ENCODE measurements around the gene LRRC63. TPM values are rescaled to one million over a fixed set of nuclear protein-coding genes. Genes with fewer than 3 reads are reported as not detected.

LRRC63 gene
- total and polyA plus RNA-seq, 2 donors (not counting 3 experiments of a cell fraction or from before 2014, with no cell fraction given): 0.04 TPM; not detected in 1

GRCh38 chr13:46318986-46319385, 107.3 kb downstream of the LRRC63 start:
- H3K4me1 ChIP-seq (ENCODE audit: control insufficient read depth, extremely low read depth, insufficient read depth, low read length): no peaks in the 10 kb centered on the region
- no peaks in the 10 kb centered on the region for H3K36me3 ChIP-seq (ENCODE audit: control insufficient read depth in 2 of 2, extremely low read depth in 1 of 2, insufficient read depth in 2 of 2, low read length in 2 of 2)
- no peaks in the 10 kb centered on the region for H4K20me1 ChIP-seq (replicated peaks; ENCODE audit: control insufficient read depth, extremely low read depth, insufficient read depth, low read length)
- DNase-seq (ENCODE audit: low read depth, low spot score) (no peak), FAIRE-seq (no peak)
- intact Hi-C loops (cut with micrococcal nuclease): no loop called here
- no TSS peak for BruUV-seq (replicated peaks)
- ChIA-PET CTCF (interaction anchor here (2.7 kb wide), 1 partner anchor 159 kb away, joined by 11 read pairs; no protein-coding TSS in a partner anchor), POLR2A (no interaction called here)
- no peaks in the 10 kb centered on the region for H3K9me1 ChIP-seq (replicated peaks; ENCODE audit: control insufficient read depth, extremely low read depth, insufficient read depth, low read length)
- no peak overlapping the region for H3K4me2 ChIP-seq (ENCODE audit: insufficient read depth, low read length)
- H2AFZ ChIP-seq (ENCODE audit: low read depth, low read length): no peak overlapping the region
- H3K9ac ChIP-seq (replicated peaks; ENCODE audit: extremely low read depth, insufficient read depth, low read length): no peak overlapping the region
- H3K27ac ChIP-seq (ENCODE audit: insufficient read depth, low read depth, low read length): no peak overlapping the region
- H3K79me2 ChIP-seq (ENCODE audit: control insufficient read depth, insufficient read depth, low read length): no peaks in the 10 kb centered on the region
- H3K27me3 ChIP-seq (ENCODE audit: control insufficient read depth in 2 of 2, insufficient read depth in 2 of 2, low read length in 2 of 2): peaks cover 3 to 9% of the 10 kb centered on the region in 2 experiments
- no peak overlapping the region for H3K4me3 ChIP-seq (replicated peaks in 1 of 3; ENCODE audit: insufficient read depth in 1 of 3, low read depth in 1 of 3, low read length in 3 of 3)
- TF ChIP-seq POLR2A (IDR thresholded peaks at IDR 0.05; ENCODE audit: low read depth, low read length) (no peak), GATA2 (IDR thresholded peaks at IDR 0.05; ENCODE audit: insufficient read depth, insufficient read length, low read depth, low read length) (no peak), MYC (IDR thresholded peaks at IDR 0.05; ENCODE audit: low read depth, low read length) (no peak), EZH2 (IDR thresholded peaks at IDR 0.05; ENCODE audit: borderline replicate concordance, low read depth, low read length, severe bottlenecking) (no peak), CTCF (IDR thresholded peaks at IDR 0.05; ENCODE audit: extremely low read depth in 1 of 2, insufficient read depth in 1 of 2, low read depth in 1 of 2, low read length in 2 of 2) (no peak), FOS (IDR thresholded peaks at IDR 0.05; ENCODE audit: borderline replicate concordance, insufficient read depth, low read length) (no peak), POLR2AphosphoS5 (IDR thresholded peaks at IDR 0.05; ENCODE audit: insufficient read depth, low read depth, low read length) (no peak), MAX (IDR thresholded peaks at IDR 0.05; ENCODE audit: insufficient read depth, insufficient read length) (no peak), JUN (IDR thresholded peaks at IDR 0.05; ENCODE audit: borderline replicate concordance, insufficient read depth, insufficient read length, low read depth) (no peak)
- dilution Hi-C loops (cut with MboI; ENCODE audit: extremely low pct_ligation_motif_present, low sequenced_read_pairs): no loop called here
- no peaks in the 10 kb centered on the region for H3K9me3 ChIP-seq (replicated peaks; ENCODE audit: control insufficient read depth, insufficient read depth, low read length)
